Measurements from ENCODE around the gene ASIC2. TPM values are rescaled to one million over a fixed set of nuclear protein-coding genes. Genes with fewer than 3 reads are reported as not detected.

Gene ASIC2
- total RNA-seq, 1 donor from 2014 or later: not detected

DNA sequence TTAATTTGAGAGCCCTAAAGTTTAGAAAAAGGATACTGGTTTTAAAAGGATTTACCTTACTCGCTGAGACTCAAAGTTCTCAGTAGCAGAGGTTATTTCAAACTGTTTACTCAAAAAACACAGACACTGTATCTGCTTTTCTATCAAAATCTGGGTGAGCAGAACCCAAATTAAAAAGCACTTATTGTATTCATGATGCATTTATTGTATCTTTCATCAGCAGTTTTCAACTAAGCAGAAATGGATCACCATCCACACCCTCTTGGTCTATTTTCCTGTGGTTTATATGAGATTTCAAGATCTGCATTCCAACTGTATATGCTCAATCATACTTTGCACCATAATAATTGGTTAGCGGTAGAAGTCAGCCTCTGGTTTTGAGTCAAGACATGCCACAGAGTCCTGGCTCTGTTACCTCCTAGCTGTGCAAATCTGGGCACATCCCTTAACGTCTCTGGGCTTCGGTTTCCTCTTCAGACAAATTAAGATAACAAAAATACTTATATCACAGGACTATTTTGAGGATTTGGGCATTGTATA is 109.5 kb downstream of the ASIC2 start:
- DNase-seq (ENCODE audit: low spot score in 2 of 2): no peak

DNA sequence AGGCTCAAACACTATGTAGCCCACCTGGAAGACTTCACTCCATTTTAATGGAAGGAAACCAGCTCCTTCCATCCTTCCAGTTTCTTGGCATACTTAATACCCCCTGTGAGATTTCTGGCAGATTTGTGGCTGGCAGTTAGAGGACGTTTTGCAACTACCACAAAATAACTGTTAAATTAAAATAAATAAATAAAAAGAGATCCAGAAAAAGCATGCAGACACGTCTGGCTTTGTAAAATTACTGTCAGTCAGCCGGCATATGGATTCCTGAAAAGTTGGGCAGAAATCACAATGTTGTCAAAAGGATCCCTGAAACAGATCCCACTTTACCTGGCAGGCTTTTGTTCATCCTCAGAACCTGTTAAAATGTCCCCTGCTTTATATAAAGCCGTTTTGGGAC is 113.9 kb downstream of the ASIC2 start:
- Histone ChIP-seq H3K27me3 (no peaks in the 10 kb centered on the region), H3K9me3 (no peaks in the 10 kb centered on the region), H3K4me3 (no peak overlapping the region), H3K4me1 (peaks cover 0 to 2% of the 10 kb centered on the region in 2 donors), H3K36me3 (no peaks in the 10 kb centered on the region), H3K27ac (no peak overlapping the region)
- TF ChIP-seq, protein P1, sequence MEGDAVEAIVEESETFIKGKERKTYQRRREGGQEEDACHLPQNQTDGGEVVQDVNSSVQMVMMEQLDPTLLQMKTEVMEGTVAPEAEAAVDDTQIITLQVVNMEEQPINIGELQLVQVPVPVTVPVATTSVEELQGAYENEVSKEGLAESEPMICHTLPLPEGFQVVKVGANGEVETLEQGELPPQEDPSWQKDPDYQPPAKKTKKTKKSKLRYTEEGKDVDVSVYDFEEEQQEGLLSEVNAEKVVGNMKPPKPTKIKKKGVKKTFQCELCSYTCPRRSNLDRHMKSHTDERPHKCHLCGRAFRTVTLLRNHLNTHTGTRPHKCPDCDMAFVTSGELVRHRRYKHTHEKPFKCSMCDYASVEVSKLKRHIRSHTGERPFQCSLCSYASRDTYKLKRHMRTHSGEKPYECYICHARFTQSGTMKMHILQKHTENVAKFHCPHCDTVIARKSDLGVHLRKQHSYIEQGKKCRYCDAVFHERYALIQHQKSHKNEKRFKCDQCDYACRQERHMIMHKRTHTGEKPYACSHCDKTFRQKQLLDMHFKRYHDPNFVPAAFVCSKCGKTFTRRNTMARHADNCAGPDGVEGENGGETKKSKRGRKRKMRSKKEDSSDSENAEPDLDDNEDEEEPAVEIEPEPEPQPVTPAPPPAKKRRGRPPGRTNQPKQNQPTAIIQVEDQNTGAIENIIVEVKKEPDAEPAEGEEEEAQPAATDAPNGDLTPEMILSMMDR (IDR thresholded peaks at IDR 0.05): no peak
- intact Hi-C loops (cut with DNase I): no loop called here
- DNase-seq (ENCODE audit: low spot score in 2 of 2): no peak

More for the DNA sequence above, 109.5 kb downstream of the ASIC2 start:
- H3K27me3 ChIP-seq: no peaks in the 10 kb centered on the region
- H3K27ac ChIP-seq: no peak overlapping the region
- H3K4me1 ChIP-seq: peaks cover 0 to 4% of the 10 kb centered on the region in 2 donors
- no peaks in the 10 kb centered on the region for H3K36me3 ChIP-seq
- H3K4me3 ChIP-seq: no peak overlapping the region
- intact Hi-C loops (cut with DNase I): no loop called here
- no peaks in the 10 kb centered on the region for H3K9me3 ChIP-seq
- TF ChIP-seq, protein P1 (IDR thresholded peaks at IDR 0.05): no peak

DNA sequence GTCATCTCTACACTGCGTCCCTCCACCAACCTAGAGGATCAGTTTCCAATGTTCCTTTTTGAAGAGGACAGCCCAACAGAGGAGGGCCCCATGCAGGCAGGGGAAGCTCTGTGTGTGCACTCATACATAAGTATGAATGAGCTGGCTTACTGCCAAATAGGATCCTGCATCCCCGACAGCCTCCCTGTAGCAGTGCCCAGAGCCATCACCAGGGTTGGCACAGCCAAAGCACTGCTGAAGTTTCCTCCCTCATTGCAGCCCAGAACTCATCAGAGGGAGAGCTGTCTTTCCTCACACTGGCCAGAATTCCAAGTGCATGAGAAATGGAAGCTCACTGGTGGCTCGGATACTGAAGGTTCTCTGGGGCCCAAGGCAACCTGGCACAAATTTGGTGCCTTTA is 114.4 kb downstream of the ASIC2 start:
- intact Hi-C loops (cut with DNase I): no loop called here
- TF ChIP-seq, protein P1 (IDR thresholded peaks at IDR 0.05): no peak

DNA sequence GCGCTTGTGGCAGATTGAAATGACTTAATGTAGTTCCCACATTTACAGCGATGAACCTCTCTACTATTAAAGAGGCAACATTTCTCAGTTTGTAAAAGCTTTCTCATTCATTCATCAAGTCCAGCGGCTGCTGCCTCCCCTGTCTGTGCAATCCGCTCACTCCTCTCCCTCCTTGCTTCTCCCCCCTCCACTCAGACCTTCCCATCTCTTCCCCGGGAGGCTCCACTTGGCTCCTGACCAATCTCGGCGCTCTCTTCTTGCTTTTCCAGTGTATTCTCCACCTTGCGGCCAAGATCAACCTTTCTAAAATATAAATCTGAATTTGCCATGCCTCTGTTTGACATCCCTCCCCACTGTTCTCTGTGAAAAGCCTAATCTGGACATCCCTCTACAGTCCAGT is 117.5 kb downstream of the ASIC2 start:
- peaks cover 0 to 2% of the 10 kb centered on the region in 2 donors for H3K4me1 ChIP-seq
- no peak overlapping the region for H3K27ac ChIP-seq
- H3K27me3 ChIP-seq: no peaks in the 10 kb centered on the region
- H3K9me3 ChIP-seq: no peaks in the 10 kb centered on the region
- DNase-seq (ENCODE audit: low spot score in 2 of 2): no peak
- TF ChIP-seq, protein P1 (IDR thresholded peaks at IDR 0.05): no peak
- intact Hi-C loops (cut with DNase I): no loop called here
- H3K4me3 ChIP-seq: no peak overlapping the region
- H3K36me3 ChIP-seq: no peaks in the 10 kb centered on the region

More for the DNA sequence above, 114.4 kb downstream of the ASIC2 start:
- Histone ChIP-seq H3K27ac (no peak overlapping the region), H3K36me3 (no peaks in the 10 kb centered on the region), H3K4me1 (peaks cover 0 to 2% of the 10 kb centered on the region in 2 donors), H3K27me3 (no peaks in the 10 kb centered on the region), H3K4me3 (no peak overlapping the region), H3K9me3 (no peaks in the 10 kb centered on the region)
- no peak for DNase-seq (ENCODE audit: low spot score in 2 of 2)

DNA sequence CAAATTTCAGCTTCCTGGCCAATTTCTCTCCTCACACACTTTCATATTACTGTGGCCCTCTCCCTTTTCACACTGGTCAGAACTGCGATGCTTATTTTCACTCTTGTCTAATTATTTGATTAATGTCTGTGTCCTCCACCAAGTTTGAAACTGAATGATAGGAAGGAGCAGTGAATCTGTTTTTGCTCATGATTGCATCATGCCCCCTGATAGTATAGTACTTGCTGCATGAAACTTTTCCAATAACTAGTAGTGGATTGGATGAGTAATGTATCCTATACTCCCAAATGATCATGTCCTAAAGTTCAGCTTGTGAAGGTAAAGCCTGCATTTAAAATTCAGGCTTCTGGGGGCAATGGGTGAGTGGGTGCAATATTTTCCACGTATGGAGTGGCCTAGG is 121.2 kb downstream of the ASIC2 start:
- TF ChIP-seq, protein P1 (IDR thresholded peaks at IDR 0.05): no peak
- peaks cover 0 to 5% of the 10 kb centered on the region in 2 donors for H3K4me1 ChIP-seq
- intact Hi-C loops (cut with DNase I): no loop called here
- H3K27me3 ChIP-seq: no peaks in the 10 kb centered on the region
- no peak overlapping the region for H3K27ac ChIP-seq
- H3K4me3 ChIP-seq: no peak overlapping the region
- DNase-seq (ENCODE audit: low spot score in 2 of 2): no peak
- H3K36me3 ChIP-seq: no peaks in the 10 kb centered on the region
- no peaks in the 10 kb centered on the region for H3K9me3 ChIP-seq

Data from ascending aorta (tissue), 2 donors.